HG03045 (cell line): ENCODE results near the gene TMEM107.
A peak's percentile ranks its signal among the peaks of the same experiment; 100 is the strongest.

Source experiments
- ATAC-seq: cut with Tn5 transposase; IDR thresholded peaks from one replicate; pipeline ENCODE4 v1.9.1; 2021; ENCODE audit warnings: mild to moderate bottlenecking, moderate library complexity; ENCODE audit not compliant: unreplicated experiment

Gene TMEM107

GRCh38 chr17:8151641-8152111, 24.5 kb downstream of the TMEM107 start:
- ATAC-seq: no peak

GRCh38 chr17:8151120-8151640, 25.0 kb downstream of the TMEM107 start:
- ATAC-seq: peak; percentile 51

GRCh38 chr17:8150194-8151119, 25.7 kb downstream of the TMEM107 start:
- ATAC-seq: no peak

GRCh38 chr17:8149419-8150193, 26.6 kb downstream of the TMEM107 start:
- no peak for ATAC-seq

- ATAC-seq: no peak
These were observed 27.6 kb downstream of the TMEM107 start for GRCh38 chr17:8148560-8148959.

- no peak for ATAC-seq
These were observed 28.3 kb downstream of the TMEM107 start for GRCh38 chr17:8147805-8148404.

GRCh38 chr17:8147141-8147804, 28.9 kb downstream of the TMEM107 start:
- no peak for ATAC-seq

GRCh38 chr17:8146381-8147140, 29.6 kb downstream of the TMEM107 start:
- ATAC-seq: no peak

- ATAC-seq: no peak
These were observed 30.4 kb downstream of the TMEM107 start for GRCh38 chr17:8145811-8146210.

GRCh38 chr17:8144401-8145231, 31.6 kb downstream of the TMEM107 start:
- ATAC-seq: no peak

- no peak for ATAC-seq
These were observed 32.4 kb downstream of the TMEM107 start for GRCh38 chr17:8143581-8144400.

GRCh38 chr17:8142887-8143580, 33.1 kb downstream of the TMEM107 start:
- ATAC-seq: no peak

- no peak for ATAC-seq
These were observed 33.9 kb downstream of the TMEM107 start for GRCh38 chr17:8142158-8142886.

GRCh38 chr17:8141741-8142140, 34.4 kb downstream of the TMEM107 start:
- ATAC-seq: no peak

- no peak for ATAC-seq
These were observed 35.1 kb downstream of the TMEM107 start for GRCh38 chr17:8141045-8141444.

- ATAC-seq: no peak
These were observed 35.8 kb downstream of the TMEM107 start for GRCh38 chr17:8140065-8141029.
